Vagina (tissue), 2 donors: ENCODE data around the gene RBM33. TPM values are rescaled to one million over a fixed set of nuclear protein-coding genes. Genes with fewer than 3 reads are reported as not detected.
"Not testable (repeated sequence)": the region's sequence is repeated elsewhere in the genome, so short reads cannot be mapped to it uniquely, and the experiment has no call there.

ENCODE experiments used
- DNase-seq, 2 donors: peaks; one replicate each; pipeline ENCODE4 v3.0.0-alpha.2; 2017; ENCODE audit errors: extremely low spot score in 2 of 2
- H3K27ac ChIP-seq: fragments of 200-600 bp; sonication (generic); one replicate; pipeline ENCODE4 v1.5.1; 2019
- H3K27me3 ChIP-seq: fragments of 200-600 bp; sonication (generic); one replicate; pipeline ENCODE4 v1.5.1; 2019
- H3K36me3 ChIP-seq, 2 donors: fragments of 200-600 bp; sonication (generic); one replicate each; pipeline ENCODE4 v1.5.1; 2017 to 2019
- H3K4me1 ChIP-seq: fragments of 200-600 bp; sonication (generic); one replicate; pipeline ENCODE4 v1.5.1; 2019
- H3K4me3 ChIP-seq, 2 donors: fragments of 200-600 bp; sonication (generic); 1 replicate in 1 of 2; 2 replicates in 1 of 2; pipeline ENCODE4 v1.5.1; 2016 to 2019
- H3K9me3 ChIP-seq: fragments of 200-600 bp; sonication (generic); one replicate; pipeline ENCODE4 v1.5.1; 2019
- CTCF ChIP-seq, 3 experiments: fragments of 450-650 bp in 2 of 3; fragments of 200-600 bp in 1 of 3; sonication (generic) in 1 of 3; IDR thresholded peaks; one replicate each; pipeline ENCODE4 v1.5.1; 2017 to 2019; ENCODE audit warnings: antibody characterized with exemption in 3 of 3, mild to moderate bottlenecking in 2 of 3, moderate library complexity in 2 of 3
- POLR2A ChIP-seq, 2 donors: fragments of 450-650 bp; IDR thresholded peaks; one replicate each; pipeline ENCODE4 v1.6.1; 2017; ENCODE audit warnings: antibody characterized with exemption in 2 of 2, mild to moderate bottlenecking in 2 of 2, moderate library complexity in 2 of 2
- POLR2AphosphoS5 ChIP-seq, 2 donors: sonication (generic); formaldehyde crosslinking; IDR thresholded peaks; one replicate each; pipeline ENCODE4 v1.9.0; 2017; ENCODE audit warnings: antibody characterized with exemption in 2 of 2, mild to moderate bottlenecking in 2 of 2, low read depth in 1 of 2; ENCODE audit not compliant: insufficient read depth in 1 of 2
- intact Hi-C: fragments of 100-400 bp; cut with DNase I; formaldehyde crosslinking; loops from one replicate; pipeline ENCODE4 v1.15.1; 2023
- total RNA-seq: library from RNA; depleted of rRNA; stranded (reverse); fragments of >200 nt; gene quantifications from one replicate; pipeline ENCODE4 v1.2.3, GENCODE V29; 2016

The RBM33 gene
- total RNA-seq, 1 donor from 2014 or later: 63.8 TPM

- no peaks in the 10 kb centered on the region for H3K9me3 ChIP-seq
- H3K4me1 ChIP-seq: peaks cover 10% of the 10 kb centered on the region
- no peaks in the 10 kb centered on the region for H3K36me3 ChIP-seq
- H3K27me3 ChIP-seq: no peaks in the 10 kb centered on the region
- intact Hi-C loops: no loop called here
- H3K27ac ChIP-seq: no peak overlapping the region
- H3K4me3 ChIP-seq: no peak overlapping the region
- DNase-seq: no peak
- TF ChIP-seq POLR2A (IDR thresholded peaks at IDR 0.05) (no peak), POLR2AphosphoS5 (IDR thresholded peaks at IDR 0.05; ENCODE audit: insufficient read depth in 1 of 2, low read depth in 1 of 2) (no peak), CTCF (IDR thresholded peaks at IDR 0.05) (no peak)
Observed at GRCh38 chr7:155814316-155815276, 170.1 kb downstream of the RBM33 start.

GRCh38 chr7:155815332-155816191 lies 171.1 kb downstream of the RBM33 start:
- DNase-seq: no peak
- no peak overlapping the region for H3K4me3 ChIP-seq
- H3K27me3 ChIP-seq: no peaks in the 10 kb centered on the region
- H3K36me3 ChIP-seq: no peaks in the 10 kb centered on the region
- H3K27ac ChIP-seq: no peak overlapping the region
- H3K9me3 ChIP-seq: no peaks in the 10 kb centered on the region
- peaks cover 10% of the 10 kb centered on the region for H3K4me1 ChIP-seq
- intact Hi-C loops: no loop called here
- TF ChIP-seq CTCF (IDR thresholded peaks at IDR 0.05) (no peak), POLR2AphosphoS5 (IDR thresholded peaks at IDR 0.05; ENCODE audit: insufficient read depth in 1 of 2, low read depth in 1 of 2) (no peak), POLR2A (IDR thresholded peaks at IDR 0.05) (no peak)

- intact Hi-C loops: no loop called here
- H3K27me3 ChIP-seq: no peaks in the 10 kb centered on the region
Observed at GRCh38 chr7:155816192-155816508, 171.7 kb downstream of the RBM33 start.

GRCh38 chr7:155816996-155817395 lies 172.5 kb downstream of the RBM33 start:
- Histone ChIP-seq H3K9me3 (no peaks in the 10 kb centered on the region), H3K4me3 (no peak overlapping the region), H3K27ac (no peak overlapping the region), H3K27me3 (no peaks in the 10 kb centered on the region), H3K4me1 (peaks cover 5% of the 10 kb centered on the region), H3K36me3 (no peaks in the 10 kb centered on the region)
- TF ChIP-seq POLR2AphosphoS5 (IDR thresholded peaks at IDR 0.05; ENCODE audit: insufficient read depth in 1 of 2, low read depth in 1 of 2): no peak
- no peak for TF ChIP-seq CTCF (IDR thresholded peaks at IDR 0.05)
- TF ChIP-seq POLR2A (IDR thresholded peaks at IDR 0.05): no peak
- intact Hi-C loops: no loop called here
- DNase-seq: no peak

More at GRCh38 chr7:155816192-155816508, 171.7 kb downstream of the RBM33 start:
- TF ChIP-seq CTCF (IDR thresholded peaks at IDR 0.05) (no peak), POLR2AphosphoS5 (IDR thresholded peaks at IDR 0.05; ENCODE audit: insufficient read depth in 1 of 2, low read depth in 1 of 2) (no peak)
- peaks cover 10% of the 10 kb centered on the region for H3K4me1 ChIP-seq
- H3K4me3 ChIP-seq: no peak overlapping the region
- H3K27ac ChIP-seq: no peak overlapping the region
- no peak for DNase-seq
- H3K36me3 ChIP-seq: no peaks in the 10 kb centered on the region
- H3K9me3 ChIP-seq: no peaks in the 10 kb centered on the region

GRCh38 chr7:155817515-155817914 lies 173.1 kb downstream of the RBM33 start:
- H3K27me3 ChIP-seq, H3K36me3 ChIP-seq, intact Hi-C loops, H3K9me3 ChIP-seq, H3K27ac ChIP-seq, H3K4me1 ChIP-seq, H3K4me3 ChIP-seq, DNase-seq: not testable (repeated sequence)
